Adrenal gland (tissue), 12 donors: ENCODE data around the gene KIF6. TPM values are rescaled to one million over a fixed set of nuclear protein-coding genes. Genes with fewer than 3 reads are reported as not detected.

Experiments
- DNase-seq, 7 donors: peaks; one replicate each; pipeline ENCODE4 v3.0.0-alpha.2; 2019 to 2020
- H3K27ac ChIP-seq, 5 donors: fragments of 200-600 bp; sonication (generic) in 4 of 5; 1 replicate in 3 of 5; 2 replicates in 2 of 5; pipeline versions ENCODE4 v1.5.1 to v1.8.0; 2016 to 2020; ENCODE audit warnings: mild to moderate bottlenecking in 1 of 5
- H3K27me3 ChIP-seq: fragments of 200-600 bp; 2 replicates; pipeline ENCODE4 v1.8.0; 2021
- H3K36me3 ChIP-seq, 2 donors: fragments of 200-600 bp; replicated peaks in 1 of 2; 1 replicate in 1 of 2; 2 replicates in 1 of 2; pipeline versions ENCODE4 v1.5.1 to v1.8.0; 2018 to 2022
- H3K4me1 ChIP-seq, 2 donors: fragments of 200-600 bp; replicated peaks in 1 of 2; 1 replicate in 1 of 2; 2 replicates in 1 of 2; pipeline versions ENCODE4 v1.5.1 to v1.8.0; 2018 to 2021
- H3K4me3 ChIP-seq, 4 donors: fragments of 200-600 bp; sonication (generic) in 3 of 4; one replicate each; pipeline ENCODE4 v1.5.1; 2016 to 2018
- H3K9me3 ChIP-seq, 3 donors: fragments of 200-600 bp; sonication (generic) in 1 of 3; replicated peaks in 1 of 3; 1 replicate in 2 of 3; 2 replicates in 1 of 3; pipeline versions ENCODE4 v1.5.1 to v1.8.0; 2016 to 2021
- POLR2A ChIP-seq, 2 donors: fragments of 450-650 bp; IDR thresholded peaks; one replicate each; pipeline ENCODE4 v1.6.1; 2017; ENCODE audit warnings: antibody characterized with exemption in 2 of 2, mild to moderate bottlenecking in 2 of 2, moderate library complexity in 1 of 2
- WGBS, 4 donors: extraction: QIAGEN DNeasy Blood & Tissue Kit in 2 of 4; methylation state at CpG; one replicate each; pipeline versions ENCODE4 v1.1.5 to v1.1.7; 2013 to 2017; 5-methylcytosine and 5-hydroxymethylcytosine counted together
- intact Hi-C, 2 donors: fragments of 100-400 bp; cut with DNase I; formaldehyde crosslinking; loops; one replicate each; pipeline versions ENCODE4 v1.14.1 to v1.15.0; 2022 to 2023
- polyA plus RNA-seq, 3 donors: library from polyadenylated mRNA; stranded (reverse); fragments of 200-250 nt in 2 of 3; fragments of 350-450 nt in 1 of 3; fragmentation: Illumina TruSeq in 1 of 3; extraction: RNeasy Lipid Tissue Mini Kit (QIAGEN cat#74804) in 1 of 3; gene quantifications; one replicate each; pipeline ENCODE4 v1.2.3, GENCODE V29; 2013 to 2014
- total RNA-seq, 9 donors: library from RNA; depleted of rRNA in 4 of 9; stranded (reverse); fragments of >200 nt in 4 of 9; fragments of 120-200 nt in 1 of 9; fragmentation: NEBNext Ultra II Directional in 1 of 9; extraction: Animal tissue kit (Norgen Biotek cat#: 25700) in 1 of 9; gene quantifications; one replicate each; pipeline versions ENCODE4 v1.1.0 to v1.2.4, GENCODE V29; 2013 to 2023
- TF ChIP-seq, protein P1 (sequence below), 6 experiments: fragments of 450-650 bp in 4 of 6; fragments of 200-600 bp in 2 of 6; sonication (generic) in 1 of 6; IDR thresholded peaks; 1 replicate in 5 of 6; 2 replicates in 1 of 6; pipeline versions ENCODE4 v1.5.1 to v1.8.0; 2016 to 2021; ENCODE audit warnings: antibody characterized with exemption in 6 of 6, mild to moderate bottlenecking in 2 of 6, moderate library complexity in 1 of 6
- donor health status: healthy with polysubstance abuse.
- donor health status: Bipolar disorder and iron deficiency.
- donor health status: DM: yes; HTN: yes; CAD: no.
- donor health status: DM: no; HTN: no; CAD: no.
- donor health status: DM: no; HTN: no; CAD: no.
- donor health status: DM: yes; HTN: yes; CAD: no.

The KIF6 gene
- total and polyA plus RNA-seq, 12 donors: 0.52 to 4.2 (median 0.73) TPM

DNA sequence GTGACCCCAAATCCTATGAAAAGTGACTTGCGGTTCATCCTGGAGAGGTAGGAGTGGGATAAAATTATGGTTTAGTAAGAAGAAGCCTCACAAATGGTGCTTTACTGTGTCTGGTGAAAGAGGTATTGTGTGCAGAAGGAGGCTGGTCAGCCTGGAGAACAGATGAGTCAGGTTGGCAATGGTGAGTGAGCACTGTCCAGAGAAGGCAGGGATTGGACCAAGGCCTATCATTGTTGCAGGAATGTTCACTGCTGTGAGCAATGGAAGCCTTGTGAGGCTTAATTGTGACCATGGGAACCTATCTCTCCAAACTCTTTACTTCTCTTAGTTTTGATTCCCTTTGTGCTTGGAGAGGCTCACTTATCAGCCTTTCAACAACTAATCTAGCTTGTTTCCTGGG lies 313.7 kb downstream of the KIF6 start:
- no peak for TF ChIP-seq POLR2A (IDR thresholded peaks at IDR 0.05)
- intact Hi-C loops: no loop called here
- Histone ChIP-seq H3K27me3 (no peaks in the 10 kb centered on the region), H3K36me3 (no peaks in the 10 kb centered on the region), H3K4me3 (no peak overlapping the region), H3K9me3 (no peaks in the 10 kb centered on the region), H3K27ac (no peak overlapping the region), H3K4me1 (no peaks in the 10 kb centered on the region)
- peak in 2 of 7 donors; percentile 7 to 40 for DNase-seq
- WGBS, 4 donors: 94 to 100% (median 99%) methylated on average over 1 of the region's 1 CpG

DNA sequence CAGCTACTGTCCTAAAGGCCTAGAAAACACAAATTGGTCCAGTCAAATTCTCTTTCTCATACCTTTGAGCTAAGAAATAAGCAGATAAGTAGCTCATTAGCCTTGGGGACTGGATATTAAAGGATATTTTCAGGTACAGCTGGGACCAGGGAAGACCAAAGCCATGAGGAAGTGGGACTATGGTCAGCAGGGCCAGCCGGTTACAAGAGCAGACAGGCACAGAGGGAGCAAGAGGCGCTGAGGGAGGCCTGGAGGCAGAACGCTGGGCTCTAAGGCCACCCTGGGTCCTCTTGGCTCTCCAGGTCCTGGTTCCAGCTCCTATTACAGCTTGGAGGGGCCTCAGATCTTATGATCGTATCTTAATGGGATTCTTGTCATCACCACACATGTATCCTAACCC lies 314.2 kb downstream of the KIF6 start:
- TF ChIP-seq POLR2A (IDR thresholded peaks at IDR 0.05): no peak
- TF ChIP-seq, protein P1, sequence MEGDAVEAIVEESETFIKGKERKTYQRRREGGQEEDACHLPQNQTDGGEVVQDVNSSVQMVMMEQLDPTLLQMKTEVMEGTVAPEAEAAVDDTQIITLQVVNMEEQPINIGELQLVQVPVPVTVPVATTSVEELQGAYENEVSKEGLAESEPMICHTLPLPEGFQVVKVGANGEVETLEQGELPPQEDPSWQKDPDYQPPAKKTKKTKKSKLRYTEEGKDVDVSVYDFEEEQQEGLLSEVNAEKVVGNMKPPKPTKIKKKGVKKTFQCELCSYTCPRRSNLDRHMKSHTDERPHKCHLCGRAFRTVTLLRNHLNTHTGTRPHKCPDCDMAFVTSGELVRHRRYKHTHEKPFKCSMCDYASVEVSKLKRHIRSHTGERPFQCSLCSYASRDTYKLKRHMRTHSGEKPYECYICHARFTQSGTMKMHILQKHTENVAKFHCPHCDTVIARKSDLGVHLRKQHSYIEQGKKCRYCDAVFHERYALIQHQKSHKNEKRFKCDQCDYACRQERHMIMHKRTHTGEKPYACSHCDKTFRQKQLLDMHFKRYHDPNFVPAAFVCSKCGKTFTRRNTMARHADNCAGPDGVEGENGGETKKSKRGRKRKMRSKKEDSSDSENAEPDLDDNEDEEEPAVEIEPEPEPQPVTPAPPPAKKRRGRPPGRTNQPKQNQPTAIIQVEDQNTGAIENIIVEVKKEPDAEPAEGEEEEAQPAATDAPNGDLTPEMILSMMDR (IDR thresholded peaks at IDR 0.05): no peak
- H3K36me3 ChIP-seq: no peaks in the 10 kb centered on the region
- H3K9me3 ChIP-seq: no peaks in the 10 kb centered on the region
- DNase-seq: no peak
- no peaks in the 10 kb centered on the region for H3K27me3 ChIP-seq
- 95 to 97% (median 96%) methylated on average over 4 of the region's 4 CpGs for WGBS, 4 donors
- no peak overlapping the region for H3K27ac ChIP-seq
- no peak overlapping the region for H3K4me3 ChIP-seq
- intact Hi-C loops: no loop called here
- no peaks in the 10 kb centered on the region for H3K4me1 ChIP-seq

DNA sequence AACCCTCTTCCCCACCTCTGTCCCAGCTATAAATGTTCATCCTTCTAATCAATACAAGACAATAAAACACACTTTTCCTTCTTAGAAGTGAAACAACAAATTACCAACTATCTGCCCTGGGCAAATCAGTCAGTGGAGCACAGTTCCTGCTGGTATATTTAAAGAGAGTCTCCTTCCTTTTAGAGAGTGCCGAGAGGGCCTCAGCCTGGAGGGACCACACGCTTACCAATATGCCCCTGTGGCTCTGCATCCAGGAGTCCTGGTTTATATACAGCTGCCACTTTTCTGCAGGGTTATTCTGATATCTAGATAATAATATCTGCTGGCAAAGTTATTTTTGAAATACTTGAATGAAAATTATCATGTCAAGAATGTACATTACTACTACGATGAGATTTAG lies 315.3 kb downstream of the KIF6 start:
- H3K27me3 ChIP-seq: no peaks in the 10 kb centered on the region
- H3K36me3 ChIP-seq: no peaks in the 10 kb centered on the region
- no peak for TF ChIP-seq POLR2A (IDR thresholded peaks at IDR 0.05)
- TF ChIP-seq, protein P1 (IDR thresholded peaks at IDR 0.05): no peak
- no peaks in the 10 kb centered on the region for H3K9me3 ChIP-seq
- no peak overlapping the region for H3K4me3 ChIP-seq
- 88 to 98% (median 97%) methylated on average over 3 of the region's 3 CpGs for WGBS, 4 donors
- intact Hi-C loops: no loop called here
- DNase-seq: no peak
- H3K4me1 ChIP-seq: no peaks in the 10 kb centered on the region
- no peak overlapping the region for H3K27ac ChIP-seq

DNA sequence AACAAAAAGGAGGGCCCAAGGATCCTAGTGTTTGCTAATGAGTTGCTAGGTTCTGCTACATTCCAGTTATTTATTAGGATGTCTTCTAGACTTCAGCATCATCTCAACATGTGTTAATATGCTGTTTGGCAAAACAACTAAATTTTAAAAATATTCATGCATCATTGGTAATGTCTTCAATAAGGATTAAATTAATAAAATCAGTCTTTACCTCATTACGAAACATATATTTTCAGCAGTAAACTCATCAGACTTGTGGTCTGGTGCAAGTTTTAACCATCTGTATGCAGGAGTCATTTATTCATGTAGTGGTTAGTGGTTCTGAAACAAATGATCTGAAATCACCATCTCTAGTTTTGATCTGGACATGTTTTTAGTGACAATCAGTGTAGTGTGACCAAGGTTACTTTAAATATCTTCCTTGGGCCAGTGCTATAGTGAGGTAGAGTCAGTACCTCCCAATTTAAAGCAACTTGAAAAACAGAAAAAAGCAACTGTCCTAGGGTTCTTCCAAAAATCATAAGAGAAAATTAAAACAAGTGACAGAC lies 317.7 kb downstream of the KIF6 start:
- no peak for DNase-seq
- 91 to 98% (median 97%) methylated on average over 1 of the region's 1 CpG for WGBS, 4 donors
- intact Hi-C loops: no loop called here
- H3K36me3 ChIP-seq: no peaks in the 10 kb centered on the region
- no peaks in the 10 kb centered on the region for H3K9me3 ChIP-seq
- no peak for TF ChIP-seq POLR2A (IDR thresholded peaks at IDR 0.05)
- no peaks in the 10 kb centered on the region for H3K27me3 ChIP-seq
- H3K4me3 ChIP-seq: no peak overlapping the region
- H3K27ac ChIP-seq: no peak overlapping the region
- no peaks in the 10 kb centered on the region for H3K4me1 ChIP-seq

DNA sequence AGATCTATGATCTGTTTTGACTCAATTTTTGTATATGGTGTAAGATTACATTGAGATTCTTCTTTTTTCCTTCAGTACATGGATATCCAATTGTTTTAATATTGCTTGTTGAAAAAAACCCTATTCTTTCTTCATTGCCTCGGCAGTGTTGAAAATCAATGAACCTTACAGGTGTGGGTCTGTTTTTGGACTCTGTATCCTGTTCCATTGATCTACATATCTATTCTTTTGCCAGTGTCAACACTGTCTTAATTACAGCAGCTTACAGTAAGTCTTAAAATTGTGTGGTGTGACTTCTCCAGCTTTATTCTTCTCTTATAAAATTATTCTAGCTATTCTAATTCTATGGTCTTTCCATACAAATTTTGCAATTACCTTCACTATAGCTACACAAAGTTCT lies 320.9 kb downstream of the KIF6 start:
- Histone ChIP-seq H3K4me3 (no peak overlapping the region), H3K36me3 (no peaks in the 10 kb centered on the region), H3K4me1 (no peaks in the 10 kb centered on the region), H3K27me3 (no peaks in the 10 kb centered on the region), H3K27ac (no peak overlapping the region), H3K9me3 (no peaks in the 10 kb centered on the region)
- DNase-seq: no peak
- TF ChIP-seq POLR2A (IDR thresholded peaks at IDR 0.05): no peak
- TF ChIP-seq, protein P1 (IDR thresholded peaks at IDR 0.05): no peak
- intact Hi-C loops: no loop called here
- 89 to 100% (median 95%) methylated on average over 1 of the region's 1 CpG for WGBS, 4 donors
